ENCODE data around the gene SELPLG.
"Not testable (repeated sequence)": the region's sequence is repeated elsewhere in the genome, so short reads cannot be mapped to it uniquely, and the experiment has no call there.

SELPLG gene

GRCh38 chr12:108581311-108582227 lies 52.1 kb downstream of the SELPLG start:
- peaks cover 8% of the 10 kb centered on the region for H3K27me3 Mint-ChIP-seq
- H3K27ac Mint-ChIP-seq (ENCODE audit: low read depth), result no peak overlapping the region
- DNase-seq (ENCODE audit: low spot score in 2 of 2), result no peak
- H3K36me3 Mint-ChIP-seq (ENCODE audit: insufficient read depth), result peaks cover 5% of the 10 kb centered on the region
- H3K9me3 Mint-ChIP-seq, result peaks cover 8% of the 10 kb centered on the region
- H3K4me3 Mint-ChIP-seq, result no peak overlapping the region
- no peak for ATAC-seq (replicated peaks; ENCODE audit: extremely low read depth, poor library complexity, severe bottlenecking)
- peaks cover 6% of the 10 kb centered on the region for H3K4me1 Mint-ChIP-seq

DNA sequence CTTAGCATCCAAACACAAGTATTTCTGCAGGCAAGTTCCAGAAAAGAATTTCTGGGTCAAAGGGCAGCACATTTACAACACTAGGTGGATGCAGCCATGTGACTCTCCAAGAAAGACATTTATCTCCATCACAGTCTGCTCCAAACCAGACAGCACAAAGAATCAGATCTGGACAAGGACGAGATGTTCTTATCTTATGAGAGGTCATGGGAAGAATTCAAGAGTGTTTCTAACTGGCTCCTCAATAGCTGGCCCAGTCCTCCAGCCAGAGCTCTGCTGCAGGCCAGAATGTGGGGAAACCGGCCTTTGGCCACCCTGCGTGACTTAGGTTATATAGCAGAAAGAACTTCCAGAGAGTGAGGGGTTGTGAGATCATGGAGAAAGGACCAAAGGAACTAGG lies 53.2 kb downstream of the SELPLG start:
- Mint-ChIP-seq H3K27ac (ENCODE audit: low read depth) (no peak overlapping the region), H3K36me3 (ENCODE audit: insufficient read depth) (peaks cover 5% of the 10 kb centered on the region), H3K4me1 (peaks cover 6% of the 10 kb centered on the region), H3K9me3 (peaks cover 8% of the 10 kb centered on the region), H3K27me3 (no peaks in the 10 kb centered on the region), H3K4me3 (no peak overlapping the region)
- no peak for DNase-seq (ENCODE audit: low spot score in 2 of 2)
- no peak for ATAC-seq (replicated peaks; ENCODE audit: extremely low read depth, poor library complexity, severe bottlenecking)

DNA sequence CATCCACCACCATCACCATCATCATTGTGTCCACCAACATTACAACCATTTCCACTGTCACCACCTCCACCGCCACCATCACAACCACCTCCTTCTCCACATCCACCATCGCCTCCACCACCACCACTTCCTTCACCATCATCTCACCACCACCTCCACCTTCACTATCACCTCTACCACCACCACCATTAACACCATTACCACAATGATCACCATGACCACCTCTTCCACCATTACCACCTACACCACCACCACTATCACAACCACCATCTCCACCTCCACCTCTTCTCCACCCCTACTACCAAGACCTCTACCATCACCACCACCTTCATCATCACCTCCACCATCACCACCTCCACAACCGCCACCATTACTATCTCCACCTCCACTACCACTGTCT lies 54.9 kb downstream of the SELPLG start:
- no peak for DNase-seq (ENCODE audit: low spot score in 2 of 2)
- Mint-ChIP-seq H3K27ac (ENCODE audit: low read depth) (peak overlapping the region; percentile 0), H3K4me1 (peaks cover 6% of the 10 kb centered on the region), H3K36me3 (ENCODE audit: insufficient read depth) (peaks cover 5% of the 10 kb centered on the region), H3K9me3 (peaks cover 8% of the 10 kb centered on the region), H3K4me3 (peak overlapping the region; percentile 26), H3K27me3 (no peaks in the 10 kb centered on the region)
- peak; percentile 14 for ATAC-seq (replicated peaks; ENCODE audit: extremely low read depth, poor library complexity, severe bottlenecking)

DNA sequence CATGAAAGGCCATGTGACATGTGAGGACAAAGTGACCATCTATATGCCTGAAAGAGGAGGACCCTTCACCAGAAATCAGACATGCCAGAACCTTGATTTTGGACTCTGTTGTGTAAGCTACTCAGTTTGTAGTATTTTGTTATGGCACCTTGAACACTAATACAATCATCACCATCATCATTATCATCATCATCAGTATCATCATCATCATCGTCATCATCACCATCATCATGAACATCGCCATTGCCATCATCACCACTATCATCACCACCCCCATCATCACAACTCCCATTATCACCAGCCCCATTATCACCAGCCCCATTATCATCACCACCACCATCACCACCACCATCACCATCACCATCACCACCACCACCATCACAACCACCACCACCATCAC lies 55.4 kb downstream of the SELPLG start:
- ATAC-seq (replicated peaks; ENCODE audit: extremely low read depth, poor library complexity, severe bottlenecking) (no peak), DNase-seq (ENCODE audit: low spot score in 2 of 2) (no peak)
- H3K36me3 Mint-ChIP-seq (ENCODE audit: insufficient read depth), result peaks cover 5% of the 10 kb centered on the region
- H3K4me3 Mint-ChIP-seq, result no peak overlapping the region
- peaks cover 6% of the 10 kb centered on the region for H3K4me1 Mint-ChIP-seq
- no peaks in the 10 kb centered on the region for H3K27me3 Mint-ChIP-seq
- H3K27ac Mint-ChIP-seq (ENCODE audit: low read depth), result peak overlapping the region; percentile 0
- peaks cover 8% of the 10 kb centered on the region for H3K9me3 Mint-ChIP-seq

- DNase-seq (ENCODE audit: low spot score in 2 of 2), result no peak
- Mint-ChIP-seq H3K4me3 (no peak overlapping the region), H3K4me1 (peaks cover 6% of the 10 kb centered on the region), H3K27ac (ENCODE audit: low read depth) (no peak overlapping the region), H3K9me3 (peaks cover 8% of the 10 kb centered on the region), H3K27me3 (no peaks in the 10 kb centered on the region), H3K36me3 (ENCODE audit: insufficient read depth) (peaks cover 5% of the 10 kb centered on the region)
- ATAC-seq (replicated peaks; ENCODE audit: extremely low read depth, poor library complexity, severe bottlenecking), result no peak
These were observed 56.2 kb downstream of the SELPLG start for GRCh38 chr12:108577458-108577857.

DNA sequence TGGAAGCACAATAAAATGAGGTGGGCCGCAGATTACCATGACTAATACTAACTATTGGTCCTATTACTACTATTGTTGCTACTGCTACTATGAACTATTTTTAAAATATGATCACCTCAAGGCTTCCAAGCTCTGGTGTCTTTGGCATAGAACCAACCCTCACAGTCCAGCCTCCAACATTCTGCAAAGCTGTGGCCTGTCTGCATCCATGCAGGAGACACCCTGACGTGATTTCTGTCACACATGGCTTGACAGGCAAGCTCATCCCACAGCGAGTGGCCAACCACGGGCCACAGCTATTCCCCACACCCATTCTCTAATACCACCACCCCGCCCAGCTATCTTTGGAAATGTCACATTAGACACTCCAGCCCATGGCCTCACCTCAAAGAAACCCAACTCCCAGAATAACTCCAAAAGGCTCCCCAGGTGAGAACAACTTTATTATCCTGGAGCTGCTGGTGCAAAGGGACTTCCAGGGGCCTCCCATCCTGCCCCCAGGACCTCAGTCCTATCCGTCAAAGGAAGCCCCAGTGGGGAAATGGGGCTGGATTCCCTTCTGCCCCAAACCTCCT lies 56.9 kb downstream of the SELPLG start:
- ATAC-seq (replicated peaks; ENCODE audit: extremely low read depth, poor library complexity, severe bottlenecking) (no peak), DNase-seq (ENCODE audit: low spot score in 2 of 2) (no peak)
- H3K27me3 Mint-ChIP-seq, result no peaks in the 10 kb centered on the region
- H3K4me3 Mint-ChIP-seq, result no peak overlapping the region
- H3K4me1 Mint-ChIP-seq, result peaks cover 6% of the 10 kb centered on the region
- H3K27ac Mint-ChIP-seq (ENCODE audit: low read depth), result no peak overlapping the region
- H3K9me3 Mint-ChIP-seq, result peaks cover 8% of the 10 kb centered on the region
- H3K36me3 Mint-ChIP-seq (ENCODE audit: insufficient read depth), result peaks cover 5% of the 10 kb centered on the region

DNA sequence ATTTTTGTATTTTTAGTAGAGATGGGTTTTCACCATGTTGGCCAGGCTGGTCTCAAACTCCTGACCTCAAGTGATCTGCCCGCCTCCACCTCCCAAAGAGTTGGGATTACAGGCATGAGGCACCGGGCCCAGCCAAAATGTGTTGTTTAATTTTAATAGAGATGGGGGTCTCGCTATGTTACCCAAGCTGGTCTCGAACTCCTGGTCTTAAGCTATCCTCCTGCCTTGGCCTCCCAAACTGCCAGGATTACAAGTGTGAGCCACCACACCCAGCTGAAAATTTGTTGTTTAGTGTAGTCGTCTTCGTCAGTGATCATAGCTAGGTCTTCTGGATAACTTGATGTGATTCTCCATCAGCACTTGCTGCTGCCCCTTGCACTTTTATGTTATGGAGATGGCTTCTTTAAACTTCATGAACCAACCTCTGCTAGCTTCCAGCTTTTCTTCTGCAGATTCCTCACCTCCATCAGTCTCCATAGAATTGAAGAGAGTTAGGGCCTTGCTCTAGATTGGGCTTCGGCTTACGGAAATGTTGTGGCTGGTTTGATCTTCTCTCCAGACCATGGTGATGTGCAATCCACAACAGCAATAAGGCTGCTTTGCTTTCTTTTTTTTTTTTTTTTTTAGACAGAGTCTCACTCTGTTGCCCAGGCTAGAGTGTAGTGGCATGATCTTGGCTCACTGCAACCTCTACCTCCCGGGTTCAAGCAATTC lies 58.3 kb downstream of the SELPLG start:
- DNase-seq (ENCODE audit: low spot score in 2 of 2), result no peak
- no peak for ATAC-seq (replicated peaks; ENCODE audit: extremely low read depth, poor library complexity, severe bottlenecking)
- Mint-ChIP-seq H3K4me3 (no peak overlapping the region), H3K36me3 (ENCODE audit: insufficient read depth) (peaks cover 8% of the 10 kb centered on the region), H3K9me3 (peaks cover 8% of the 10 kb centered on the region), H3K4me1 (peaks cover 6% of the 10 kb centered on the region), H3K27ac (ENCODE audit: low read depth) (no peak overlapping the region), H3K27me3 (no peaks in the 10 kb centered on the region)

DNA sequence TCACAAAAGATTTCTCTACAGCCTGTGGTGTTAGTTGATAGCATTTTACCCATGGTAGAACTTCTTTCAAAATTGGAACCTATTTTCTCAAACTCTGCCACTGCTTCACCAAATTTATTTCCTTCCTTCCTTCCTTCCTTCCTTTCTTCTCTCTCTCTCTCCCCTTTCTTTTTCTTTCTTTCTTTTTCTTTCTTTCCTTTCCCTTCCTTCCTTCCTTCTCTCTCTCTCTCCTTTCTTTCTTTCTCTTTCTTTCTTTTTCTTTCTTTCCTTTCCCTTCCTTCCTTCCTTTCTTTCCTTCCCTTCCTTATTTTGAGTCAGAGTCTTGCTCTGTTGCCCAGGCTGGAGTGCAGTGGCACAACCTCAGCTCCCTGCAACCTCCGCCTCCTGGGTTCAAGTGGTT lies 59.4 kb downstream of the SELPLG start:
- not testable (repeated sequence) for H3K36me3 Mint-ChIP-seq (ENCODE audit: insufficient read depth); DNase-seq (ENCODE audit: low spot score in 2 of 2); H3K27me3 Mint-ChIP-seq; H3K4me1 Mint-ChIP-seq; H3K4me3 Mint-ChIP-seq; H3K9me3 Mint-ChIP-seq; ATAC-seq (replicated peaks; ENCODE audit: extremely low read depth, poor library complexity, severe bottlenecking)
- H3K27ac Mint-ChIP-seq (ENCODE audit: low read depth), result peak overlapping the region; percentile 88

GRCh38 chr12:108573317-108573716 lies 60.4 kb downstream of the SELPLG start:
- Mint-ChIP-seq H3K9me3 (no peaks in the 10 kb centered on the region), H3K4me3 (no peak overlapping the region), H3K27me3 (no peaks in the 10 kb centered on the region), H3K4me1 (peaks cover 10% of the 10 kb centered on the region), H3K36me3 (ENCODE audit: insufficient read depth) (peaks cover 11% of the 10 kb centered on the region), H3K27ac (ENCODE audit: low read depth) (peak overlapping the region; percentile 58)
- DNase-seq (ENCODE audit: low spot score in 2 of 2) (no peak), ATAC-seq (replicated peaks; ENCODE audit: extremely low read depth, poor library complexity, severe bottlenecking) (no peak)

DNA sequence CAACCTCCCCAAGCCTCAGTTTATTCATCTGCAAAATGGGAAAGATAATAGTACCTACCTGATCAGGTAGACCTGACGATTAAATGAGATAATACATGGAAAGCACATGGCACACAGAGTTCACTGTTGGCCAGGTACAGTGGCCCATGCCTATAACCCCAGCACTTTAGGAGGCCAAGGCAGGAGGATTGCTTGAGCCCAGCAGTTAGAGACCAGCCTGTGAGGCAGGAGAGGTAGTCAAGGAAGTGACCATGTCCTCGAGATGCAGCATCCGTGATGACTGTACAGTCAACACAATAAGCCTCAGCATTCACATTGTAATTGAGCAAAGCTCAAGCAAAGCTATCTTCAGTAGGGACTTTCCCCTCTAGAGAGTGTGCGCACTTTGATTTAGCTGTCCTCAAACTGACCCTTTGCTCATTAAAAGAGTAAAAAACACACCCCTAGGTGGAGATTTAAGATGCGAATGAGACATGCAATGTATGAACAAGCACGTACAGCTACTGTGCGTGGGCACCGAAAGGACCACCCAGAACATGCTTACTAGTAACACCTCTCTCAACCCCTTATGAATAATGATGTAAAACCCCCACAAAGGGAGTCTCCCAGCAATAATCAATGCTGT lies 61.4 kb downstream of the SELPLG start:
- DNase-seq (ENCODE audit: low spot score in 2 of 2) (no peak), ATAC-seq (replicated peaks; ENCODE audit: extremely low read depth, poor library complexity, severe bottlenecking) (no peak)
- H3K27me3 Mint-ChIP-seq, result no peaks in the 10 kb centered on the region
- peaks cover 17% of the 10 kb centered on the region for H3K36me3 Mint-ChIP-seq (ENCODE audit: insufficient read depth)
- peaks cover 18% of the 10 kb centered on the region for H3K4me1 Mint-ChIP-seq
- no peaks in the 10 kb centered on the region for H3K9me3 Mint-ChIP-seq
- H3K27ac Mint-ChIP-seq (ENCODE audit: low read depth), result peak overlapping the region; percentile 25
- H3K4me3 Mint-ChIP-seq, result no peak overlapping the region

Measured in central memory CD8-positive, alpha-beta T cell (primary cell).